K562 (cell line): Measurements from ENCODE around the gene RNF150. TPM values are rescaled to one million over a fixed set of nuclear protein-coding genes. Genes with fewer than 3 reads are reported as not detected.

Experiments used
- ATAC-seq: fragments of 200-7000 bp; cut with Tn5 transposase; 3 replicates; pipeline ENCODE4 v1.9.1; 2020; ENCODE audit warnings: moderate library complexity
- BruUV-seq: library from RNA; stranded (reverse); fragments of 400-500 nt; replicated peaks from 2 replicates; lab custom pipeline; 2021; lab: Mats Ljungman, UMichigan
- CTCF ChIA-PET: fragments of 300-600 bp; formaldehyde crosslinking; extraction: SDS; loops from one replicate; lab custom pipeline; 2021; ENCODE audit warnings: low intra/inter-chr PET ratio; lab: Yijun Ruan, JAX
- POLR2A ChIA-PET: fragments of 300-600, 350-650 bp; sonication (Branson Sonifier 250); formaldehyde crosslinking; extraction: SDS; loops from one replicate; lab custom pipeline; 2021; ENCODE audit warnings: antibody characterized with exemption, inconsistent platforms; lab: Yijun Ruan, JAX
- DNase-seq, 4 experiments: peaks; one replicate each; pipeline versions ENCODE4 v3.0.0 to v3.0.0-alpha.2; 2011 to 2018; ENCODE audit warnings: low spot score in 3 of 4, mixed read lengths in 3 of 4; ENCODE audit errors: extremely low read depth in 1 of 4
- FAIRE-seq: peaks from 2 replicates; lab custom pipeline; 2011; peaks lifted over from hg19 to GRCh38; lab: Jason Lieb, UNC
- H2AFZ ChIP-seq: 2 replicates; pipeline ENCODE4 v1.6.0; 2011; ENCODE audit warnings: low read depth, low read length, control low read depth, inconsistent platforms
- H3K27ac ChIP-seq: fragments of 200-600 bp; 3 replicates; pipeline ENCODE4 v1.8.0; 2011; ENCODE audit warnings: low read depth, mild to moderate bottlenecking, control low read depth, inconsistent platforms, low read length, moderate library complexity, mixed read lengths; ENCODE audit errors: extremely low read depth
- H3K27me3 ChIP-seq, 2 experiments: fragments of 300-600 bp in 1 of 2; 2 replicates in 1 of 2; 3 replicates in 1 of 2; pipeline versions ENCODE4 v1.6.0 to v1.8.0; 2011; ENCODE audit warnings: inconsistent platforms in 2 of 2, low read length in 2 of 2, mild to moderate bottlenecking in 1 of 2, mixed read lengths in 1 of 2, moderate library complexity in 1 of 2; ENCODE audit not compliant: control insufficient read depth in 2 of 2, insufficient read depth in 2 of 2
- H3K36me3 ChIP-seq: fragments of 300-600 bp; 3 replicates; pipeline ENCODE4 v1.8.0; 2011; ENCODE audit warnings: mild to moderate bottlenecking, low read length, inconsistent platforms; ENCODE audit not compliant: control insufficient read depth, insufficient read depth
- H3K4me1 ChIP-seq, 2 experiments: fragments of 200-600 bp in 1 of 2; replicated peaks in 1 of 2; 2 replicates in 1 of 2; 3 replicates in 1 of 2; pipeline versions ENCODE4 v1.5.1 to v1.8.0; 2011; ENCODE audit warnings: inconsistent platforms in 2 of 2, low read length in 2 of 2, mild to moderate bottlenecking in 1 of 2, mixed read lengths in 1 of 2, moderate library complexity in 1 of 2; ENCODE audit not compliant: control insufficient read depth in 2 of 2, insufficient read depth in 2 of 2
- H3K4me2 ChIP-seq: 2 replicates; pipeline ENCODE4 v1.6.1; 2011; ENCODE audit warnings: low read length, control low read depth, inconsistent platforms, mixed read lengths; ENCODE audit not compliant: insufficient read depth
- H3K4me3 ChIP-seq: fragments of 200-600 bp; sonication (generic), shearing (Covaris generic); 2 replicates; pipeline ENCODE4 v1.5.1; 2016; ENCODE audit warnings: control low read depth, inconsistent platforms
- H3K79me2 ChIP-seq: fragments of 200-600 bp; 3 replicates; pipeline ENCODE4 v1.8.0; 2011; ENCODE audit warnings: low read length, inconsistent platforms; ENCODE audit not compliant: control insufficient read depth, insufficient read depth
- H3K9ac ChIP-seq, 2 experiments: 2 replicates each; pipeline versions ENCODE4 v1.6.0 to v1.6.1; 2011; ENCODE audit warnings: low read depth in 2 of 2, low read length in 2 of 2, control low read depth in 1 of 2, inconsistent platforms in 1 of 2, mild to moderate bottlenecking in 1 of 2, mixed read lengths in 1 of 2; ENCODE audit not compliant: insufficient read depth in 1 of 2
- H3K9me1 ChIP-seq: one replicate; pipeline ENCODE4 v1.6.0; 2011; ENCODE audit warnings: inconsistent platforms, mild to moderate bottlenecking, low read length, moderate library complexity; ENCODE audit not compliant: control insufficient read depth, insufficient read depth
- H3K9me3 ChIP-seq: replicated peaks from 2 replicates; pipeline ENCODE4 v1.5.1; 2011; ENCODE audit warnings: low read depth, low read length, inconsistent platforms; ENCODE audit not compliant: control insufficient read depth, insufficient read depth
- H4K20me1 ChIP-seq: replicated peaks from 2 replicates; pipeline ENCODE4 v1.6.1; 2011; ENCODE audit warnings: low read length, inconsistent platforms, mixed read lengths; ENCODE audit not compliant: control insufficient read depth, insufficient read depth
- CEBPG ChIP-seq, 3 experiments: fragments of 200-800 bp in 1 of 3; sonication (Bioruptor generic) in 1 of 3; sonication (generic) in 1 of 3; formaldehyde crosslinking in 1 of 3; IDR thresholded peaks in 2 of 3; conservative IDR thresholded peaks in 1 of 3; 2 replicates each; pipeline versions ENCODE4 v1.6.1 to v1.8.0; 2016 to 2022; ENCODE audit warnings: missing compliant biosample characterization in 2 of 3, missing genetic modification characterization in 2 of 3, mild to moderate bottlenecking in 1 of 3, missing genetic modification reagents in 1 of 3
- FOXM1 ChIP-seq, 2 experiments: fragments of 450-650 bp in 1 of 2; sonication (generic) in 1 of 2; formaldehyde crosslinking in 1 of 2; IDR thresholded peaks; 2 replicates each; pipeline versions ENCODE4 v1.6.1 to v1.9.0; 2017 to 2022; ENCODE audit warnings: low read depth in 2 of 2, mild to moderate bottlenecking in 2 of 2, missing genetic modification reagents in 1 of 2, moderate library complexity in 1 of 2
- HMGN3 ChIP-seq: IDR thresholded peaks from 2 replicates; pipeline ENCODE4 v1.6.1; 2011; ENCODE audit warnings: borderline replicate concordance, low read depth, mild to moderate bottlenecking, mixed read lengths, low read length; ENCODE audit not compliant: insufficient read length; ENCODE audit errors: extremely low read depth
- MYBL2 ChIP-seq, 2 experiments: fragments of 450-650 bp in 1 of 2; sonication (generic) in 1 of 2; formaldehyde crosslinking in 1 of 2; IDR thresholded peaks; 2 replicates each; pipeline versions ENCODE4 v1.6.1 to v1.8.1; 2017 to 2022; ENCODE audit warnings: borderline replicate concordance in 1 of 2, inconsistent platforms in 1 of 2, low read depth in 1 of 2, mild to moderate bottlenecking in 1 of 2, missing genetic modification reagents in 1 of 2, moderate library complexity in 1 of 2
- PCBP2 ChIP-seq: fragments of 200-400 bp; formaldehyde crosslinking; IDR thresholded peaks from 2 replicates; pipeline ENCODE4 v1.6.1; 2018; ENCODE audit warnings: low read length, low read depth, mild to moderate bottlenecking, moderate library complexity; ENCODE audit not compliant: poor library complexity, severe bottlenecking
- PRPF4 ChIP-seq: fragments of 200-400 bp; formaldehyde crosslinking; IDR thresholded peaks from one replicate; pipeline ENCODE4 v1.6.1; 2017; ENCODE audit warnings: low read length, low read depth, mild to moderate bottlenecking; ENCODE audit not compliant: insufficient read depth, poor library complexity, severe bottlenecking
- RBFOX2 ChIP-seq: fragments of 200-400 bp; formaldehyde crosslinking; IDR thresholded peaks from 2 replicates; pipeline ENCODE4 v1.6.1; 2017; ENCODE audit warnings: low read depth, mild to moderate bottlenecking, low read length, moderate library complexity
- RNF219 ChIP-seq: fragments of 250-450 bp; sonication (Bioruptor Pico); IDR thresholded peaks from 2 replicates; pipeline ENCODE4 v1.5.0; 2022; ENCODE audit warnings: mild to moderate bottlenecking
- SOX6 ChIP-seq: fragments of 450-650 bp; IDR thresholded peaks from 2 replicates; pipeline ENCODE4 v1.6.1; 2014; ENCODE audit warnings: mild to moderate bottlenecking
- TBP ChIP-seq: optimal IDR thresholded peaks from 2 replicates; pipeline ENCODE3; 2011; ENCODE audit warnings: low read depth, low read length, improper control_type of control experiment
- TFAM ChIP-seq: fragments of 250-450 bp; sonication (Bioruptor Pico); conservative IDR thresholded peaks from 2 replicates; pipeline ENCODE4 v1.5.0; 2021; ENCODE audit warnings: mild to moderate bottlenecking, moderate library complexity
- TGIF2 ChIP-seq: sonication (generic); formaldehyde crosslinking; IDR thresholded peaks from 2 replicates; pipeline ENCODE4 v1.8.1; 2022; ENCODE audit warnings: mild to moderate bottlenecking, missing genetic modification reagents, moderate library complexity
- XRCC4 ChIP-seq: IDR thresholded peaks from one replicate; pipeline ENCODE4 v1.6.1; 2011; ENCODE audit not compliant: insufficient read depth, insufficient read length; ENCODE audit errors: extremely low read depth
- ZNF668 ChIP-seq: fragments of 250-450 bp; sonication (Bioruptor Pico); IDR thresholded peaks from 2 replicates; pipeline ENCODE4 v1.8.0; 2022; ENCODE audit warnings: mild to moderate bottlenecking, inconsistent platforms
- ZNF778 ChIP-seq: fragments of 450-650 bp; formaldehyde crosslinking; IDR thresholded peaks from 2 replicates; pipeline ENCODE4 v1.4.0; 2020; ENCODE audit warnings: mild to moderate bottlenecking, moderate library complexity
- ZSCAN29 ChIP-seq: fragments of 450-650 bp; IDR thresholded peaks from 2 replicates; pipeline ENCODE4 v1.6.1; 2017
- WGBS: fragments of 100-300 bp; shearing (Covaris generic); methylation state at CpG from one replicate; pipeline ENCODE4 v1.1.6; 2016; ENCODE audit warnings: low coverage, mixed read lengths; ENCODE audit not compliant: insufficient coverage; ENCODE audit errors: missing lambda C conversion rate; 5-methylcytosine and 5-hydroxymethylcytosine counted together
- in situ Hi-C: fragments of 300-500 bp; cut with MboI; formaldehyde crosslinking; loops from 4 replicates; pipeline ENCODE4 v1.15.0; 2018; ENCODE audit warnings: inconsistent platforms, mixed read lengths
- intact Hi-C: fragments of 100-400 bp; cut with micrococcal nuclease; formaldehyde crosslinking; loops from 2 replicates; pipeline ENCODE4 v1.14.2; 2022
- polyA plus RNA-seq, 8 experiments: library from polyadenylated mRNA; depleted of rRNA in 4 of 8; stranded (reverse) in 5 of 8; unstranded in 3 of 8; fragments of >200 nt; fragmentation: Nextera tagmentation in 2 of 8; fragmentation: Illumina TruSeq in 1 of 8; extraction: Ambion mirVana in 2 of 8; extraction: Trizol in 1 of 8; gene quantifications; 2 replicates each; pipeline versions ENCODE4 v1.2.1 to v1.2.3, GENCODE V29; 2011 to 2014; ENCODE audit warnings: inconsistent platforms in 1 of 8, missing spikeins in 1 of 8
- total RNA-seq, 7 experiments: library from RNA; depleted of rRNA in 6 of 7; stranded (reverse); fragments of >200 nt in 6 of 7; fragmentation: Illumina TruSeq in 2 of 7; extraction: Trizol in 2 of 7; gene quantifications; 2 replicates each; pipeline versions ENCODE4 v1.2.1 to v1.2.3, GENCODE V29; 2011 to 2021; ENCODE audit warnings: low replicate concordance in 1 of 7

RNF150 gene
- total and polyA plus RNA-seq, 9 of the 15 experiments (the other 6 are each of a cell fraction or from before 2014, with no cell fraction given), result 0.09 TPM; not detected in 8

- TF ChIP-seq XRCC4 (no peak), ZSCAN29 (no peak), TGIF2 (CRISPR knock-in tag) (no peak), ZNF668 (CRISPR knock-in tag) (no peak), MYBL2 (IDR thresholded peaks at IDR 0.05; ENCODE audit: low read depth) (no peak), MYBL2 (CRISPR knock-in tag; IDR thresholded peaks at IDR 0.05; ENCODE audit: borderline replicate concordance) (no peak), TFAM (CRISPR knock-in tag) (no peak), CEBPG (CRISPR knock-in tag; IDR thresholded peaks at IDR 0.05) (no peak), CEBPG (tag; conservative IDR thresholded peaks at IDR 0.05 in 1 of 2, IDR thresholded peaks at IDR 0.05 in 1 of 2) (no peak), ZNF778 (CRISPR knock-in tag) (no peak)
- TF ChIP-seq, all 486 proteins: peak for 0
Measured at GRCh38 chr4:141035920-141036319, 97.3 kb downstream of the RNF150 start (continued).

- H3K9me1 ChIP-seq, result no peaks in the 10 kb centered on the region
- CTCF ChIA-PET, result no interaction called here
- H3K36me3 ChIP-seq, result no peaks in the 10 kb centered on the region
- in situ Hi-C loops (no loop called here), intact Hi-C loops (no loop called here)
- ATAC-seq (no peak), DNase-seq (no peak), FAIRE-seq (no peak)
- H2AFZ ChIP-seq, result no peak overlapping the region
- BruUV-seq, result no TSS peak
- WGBS, result 6% methylated on average over 2 of the region's 2 CpGs
- H3K4me3 ChIP-seq, result no peak overlapping the region
- H4K20me1 ChIP-seq, result no peaks in the 10 kb centered on the region
- no peak overlapping the region for H3K27ac ChIP-seq
- no peaks in the 10 kb centered on the region for H3K27me3 ChIP-seq
- no peaks in the 10 kb centered on the region for H3K79me2 ChIP-seq
- TF ChIP-seq RNF219 (no peak), TBP (no peak), PRPF4 (no peak), SOX6 (no peak), HMGN3 (no peak), FOXM1 (IDR thresholded peaks at IDR 0.05; ENCODE audit: low read depth) (no peak), FOXM1 (CRISPR knock-in tag; IDR thresholded peaks at IDR 0.05; ENCODE audit: low read depth) (no peak), RBFOX2 (no peak), PCBP2 (no peak)
- TF ChIP-seq, all 486 proteins: peak for 0
- H3K4me1 ChIP-seq, result no peaks in the 10 kb centered on the region
- no peak overlapping the region for H3K9ac ChIP-seq
- POLR2A ChIA-PET, result interaction anchor here (1.4 kb wide), 1 partner anchor 17 kb away, joined by 4 read pairs; no protein-coding TSS in a partner anchor
- no peak overlapping the region for H3K4me2 ChIP-seq
- H3K9me3 ChIP-seq, result no peaks in the 10 kb centered on the region
Measured at GRCh38 chr4:141028024-141028529, 105.2 kb downstream of the RNF150 start.
